Retinal pigment epithelial cell (primary cell): ENCODE measurements around the gene DCHS2.

Experiments
- DNase-seq: peaks from one replicate; pipeline ENCODE4 v3.0.0-alpha.2; 2010; ENCODE audit warnings: low read depth
- H3K4me3 ChIP-seq: 2 replicates; pipeline ENCODE4 v1.5.1; 2011; ENCODE audit warnings: mild to moderate bottlenecking, low read length, control low read depth, moderate library complexity
- CTCF ChIP-seq: conservative IDR thresholded peaks from 2 replicates; pipeline ENCODE4 v1.5.1; 2011; ENCODE audit warnings: low read depth, low read length, control low read depth, inconsistent platforms

The DCHS2 gene

DNA sequence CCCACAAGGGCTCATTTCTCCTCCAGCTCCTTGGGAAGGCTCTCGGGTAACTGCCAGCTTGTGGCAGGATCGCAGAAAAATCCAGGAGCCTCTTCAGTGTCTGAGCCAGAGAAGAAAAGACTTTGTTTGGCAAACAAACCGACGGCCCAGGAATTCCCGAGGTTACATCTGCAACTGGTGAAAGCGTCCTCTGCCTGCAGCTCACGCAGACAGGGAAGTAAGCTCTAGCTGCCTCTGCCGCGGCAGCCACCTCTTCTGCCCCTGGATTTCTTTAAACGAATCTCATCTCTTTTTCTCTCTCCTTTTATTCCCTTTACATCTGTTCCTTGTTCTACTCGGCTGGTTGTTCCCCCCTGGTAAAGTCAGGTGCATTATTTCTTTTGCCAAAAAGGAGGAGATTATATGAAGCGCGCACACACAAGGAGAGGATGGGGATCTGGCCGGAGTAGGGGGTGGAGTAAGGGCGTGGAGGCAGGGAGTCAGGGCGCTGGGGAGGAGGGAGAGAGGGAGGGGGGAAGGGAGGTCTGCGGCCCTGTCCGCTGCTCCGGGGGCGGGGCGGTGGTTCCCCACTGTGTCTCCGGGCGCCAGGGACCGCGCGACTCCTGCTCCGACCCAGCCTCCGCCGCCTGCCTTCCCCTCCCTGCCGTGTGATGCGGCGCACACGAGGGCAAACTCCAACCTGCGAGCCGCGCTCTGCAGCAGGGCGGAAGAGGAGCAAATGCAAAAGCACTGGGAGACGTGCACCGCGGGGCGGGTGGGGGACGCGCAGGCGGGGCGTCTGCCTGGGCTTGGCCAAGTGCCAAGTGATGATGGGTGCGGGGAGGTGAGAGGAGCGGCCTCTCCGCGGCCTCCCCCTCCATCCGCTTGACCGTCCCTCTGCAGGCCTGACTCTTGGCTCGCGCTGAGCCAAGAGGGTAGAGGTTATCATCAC lies at the start of gene DCHS2:
Gene DCHS2, minus strand, starts transcription at position 459 of the 931 bp plus-strand sequence. Its CDS starts 444 bp downstream, at position 15.
- no peak for DNase-seq
- peak within 1 kb of the TSS; percentile 42 for H3K4me3 ChIP-seq

DNA sequence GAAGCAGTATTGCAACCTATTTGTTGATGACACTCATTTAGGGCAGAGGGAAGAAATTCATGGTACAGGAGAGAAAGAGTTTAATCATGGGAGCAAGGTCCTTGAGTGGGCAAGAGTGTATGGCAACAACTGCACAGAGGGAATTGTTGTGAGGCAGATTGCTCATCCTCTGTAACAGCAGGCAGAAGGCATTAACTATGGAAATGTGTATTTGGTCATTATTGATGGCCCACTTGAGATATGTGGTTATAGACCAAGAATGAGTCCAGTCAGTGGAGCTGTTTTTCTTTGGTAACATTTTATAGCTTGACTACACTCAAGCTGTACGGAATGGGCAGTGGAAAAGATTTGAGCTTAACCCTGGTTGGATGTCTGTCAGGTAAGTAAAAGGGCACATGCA lies 42.7 kb upstream of the DCHS2 start:
- no peak overlapping the region for H3K4me3 ChIP-seq
- DNase-seq = no peak
- TF ChIP-seq CTCF = no peak

More for the DNA sequence above, at the start of gene DCHS2:
- no peak for TF ChIP-seq CTCF

GRCh38 chr4:154529728-154530519 lies 38.3 kb upstream of the DCHS2 start:
- no peak for TF ChIP-seq CTCF
- H3K4me3 ChIP-seq = no peak overlapping the region
- no peak for DNase-seq

- no peak overlapping the region for H3K4me3 ChIP-seq
- DNase-seq = no peak
- TF ChIP-seq CTCF = no peak
Observed at GRCh38 chr4:154528869-154529268, 37.3 kb upstream of the DCHS2 start.

GRCh38 chr4:154527308-154527707 lies 35.7 kb upstream of the DCHS2 start:
- DNase-seq = no peak
- no peak for TF ChIP-seq CTCF

GRCh38 chr4:154526151-154526550 lies 34.6 kb upstream of the DCHS2 start:
- DNase-seq = no peak
- no peak for TF ChIP-seq CTCF
- no peak overlapping the region for H3K4me3 ChIP-seq

More at GRCh38 chr4:154527308-154527707, 35.7 kb upstream of the DCHS2 start:
- H3K4me3 ChIP-seq = no peak overlapping the region
